IPS-11a (cell line): ENCODE results near the gene BEX1.
A peak's percentile ranks its signal among the peaks of the same experiment; 100 is the strongest.
"Not testable (repeated sequence)": the region's sequence is repeated elsewhere in the genome, so short reads cannot be mapped to it uniquely, and the experiment has no call there.

Experiments
- H3K4me3 ChIP-seq: one replicate; pipeline ENCODE4 v1.5.1; 2013; ENCODE audit warnings: low read depth, low read length, control low read depth

BEX1 gene

DNA sequence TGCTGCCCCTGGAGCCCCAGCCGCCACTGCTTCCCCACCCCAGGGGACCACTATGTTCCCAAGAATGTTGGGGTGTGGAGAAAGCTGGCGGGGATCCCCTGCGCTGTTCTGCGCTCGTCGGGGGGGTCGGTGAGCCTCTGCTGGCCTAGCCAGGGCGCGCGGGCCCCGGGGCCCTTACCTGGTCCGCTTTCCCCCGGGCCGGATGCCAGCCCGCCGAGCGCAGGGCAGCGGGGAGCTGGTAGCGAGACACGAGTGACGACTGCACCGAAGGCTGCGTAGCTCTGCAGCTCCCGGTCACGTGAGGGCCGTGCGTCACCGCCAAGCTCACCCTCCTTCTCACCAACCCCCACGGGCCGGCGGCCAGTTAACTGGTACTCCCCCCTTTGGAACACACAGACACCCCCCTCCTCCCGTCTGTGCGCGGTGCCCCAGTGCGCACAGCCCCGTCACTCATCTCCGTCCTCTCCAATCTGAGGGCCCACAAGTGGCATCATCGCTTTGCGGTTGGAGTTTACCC, at the start of gene BEX1:
TSS of gene BEX1 (minus strand) at position 254 of the 517 bp plus-strand sequence. CDS start 897 bp downstream, outside the sequence.
- peak within 1 kb of the TSS; percentile 58 for H3K4me3 ChIP-seq

GRCh38 chrX:103109497-103109896, 45.5 kb upstream of the BEX1 start:
- H3K4me3 ChIP-seq = not testable (repeated sequence)

DNA sequence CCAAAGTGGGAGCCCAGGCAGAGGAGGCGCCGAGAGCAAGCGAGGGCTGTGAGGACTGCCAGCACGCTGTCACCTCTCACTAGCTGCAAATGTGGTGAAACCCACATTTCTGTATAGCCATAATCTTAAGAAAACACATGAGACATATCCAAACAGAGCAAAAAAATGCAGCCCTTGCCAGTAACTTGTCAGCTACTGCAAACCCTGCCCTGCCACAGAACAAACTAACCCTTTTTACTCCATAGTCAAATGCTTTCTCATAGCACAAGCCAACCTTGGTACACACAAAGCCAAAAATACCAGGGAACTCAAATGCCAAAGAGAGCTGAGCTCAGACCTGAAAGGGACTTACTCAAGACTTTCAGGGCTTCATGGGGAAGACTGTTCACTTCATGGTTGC, 43.9 kb upstream of the BEX1 start:
- H3K4me3 ChIP-seq = no peak overlapping the region

DNA sequence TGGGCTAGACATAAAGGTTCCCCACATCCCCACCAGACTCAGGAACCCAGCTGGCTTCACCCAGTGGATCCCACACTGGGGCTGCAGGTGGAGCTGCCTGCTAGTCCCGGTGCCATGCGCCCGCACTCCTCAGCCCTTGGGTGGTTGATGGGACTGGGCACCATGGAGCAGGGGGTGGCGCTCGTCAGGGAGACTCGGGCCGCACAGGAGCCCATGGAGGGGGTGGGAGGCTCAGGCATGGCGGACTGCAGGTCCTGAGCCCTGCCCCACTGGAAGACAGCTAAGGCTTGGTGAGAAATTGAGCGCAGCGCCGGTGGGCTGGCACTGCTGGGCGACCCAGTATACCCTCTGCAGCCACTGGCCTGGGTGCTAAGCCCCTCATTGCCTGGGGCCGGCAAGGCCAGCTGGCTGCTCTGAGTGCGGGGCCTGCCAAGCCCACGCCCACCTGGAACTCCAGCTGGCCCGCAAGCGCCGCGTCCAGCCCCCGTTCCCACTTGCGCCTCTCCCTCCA, 43.3 kb upstream of the BEX1 start:
- H3K4me3 ChIP-seq = not testable (repeated sequence)

GRCh38 chrX:103104370-103104769, 40.4 kb upstream of the BEX1 start:
- not testable (repeated sequence) for H3K4me3 ChIP-seq

DNA sequence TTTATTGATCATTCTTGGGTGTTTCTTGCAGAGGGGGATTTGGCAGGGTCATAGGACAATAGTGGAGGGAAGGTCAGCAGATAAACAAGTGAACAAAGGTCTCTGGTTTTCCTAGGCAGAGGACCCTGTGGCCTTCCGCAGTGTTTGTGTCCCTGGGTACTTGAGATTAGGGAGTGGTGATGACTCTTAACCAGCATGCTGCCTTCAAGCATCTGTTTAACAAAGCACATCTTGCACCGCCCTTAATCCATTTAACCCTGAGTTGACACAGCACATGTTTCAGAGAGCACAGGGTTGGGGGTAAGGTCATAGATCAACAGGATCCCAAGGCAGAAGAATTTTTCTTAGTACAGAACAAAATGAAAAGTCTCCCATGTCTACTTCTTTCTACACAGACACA, 39.9 kb upstream of the BEX1 start:
- H3K4me3 ChIP-seq = not testable (repeated sequence)

DNA sequence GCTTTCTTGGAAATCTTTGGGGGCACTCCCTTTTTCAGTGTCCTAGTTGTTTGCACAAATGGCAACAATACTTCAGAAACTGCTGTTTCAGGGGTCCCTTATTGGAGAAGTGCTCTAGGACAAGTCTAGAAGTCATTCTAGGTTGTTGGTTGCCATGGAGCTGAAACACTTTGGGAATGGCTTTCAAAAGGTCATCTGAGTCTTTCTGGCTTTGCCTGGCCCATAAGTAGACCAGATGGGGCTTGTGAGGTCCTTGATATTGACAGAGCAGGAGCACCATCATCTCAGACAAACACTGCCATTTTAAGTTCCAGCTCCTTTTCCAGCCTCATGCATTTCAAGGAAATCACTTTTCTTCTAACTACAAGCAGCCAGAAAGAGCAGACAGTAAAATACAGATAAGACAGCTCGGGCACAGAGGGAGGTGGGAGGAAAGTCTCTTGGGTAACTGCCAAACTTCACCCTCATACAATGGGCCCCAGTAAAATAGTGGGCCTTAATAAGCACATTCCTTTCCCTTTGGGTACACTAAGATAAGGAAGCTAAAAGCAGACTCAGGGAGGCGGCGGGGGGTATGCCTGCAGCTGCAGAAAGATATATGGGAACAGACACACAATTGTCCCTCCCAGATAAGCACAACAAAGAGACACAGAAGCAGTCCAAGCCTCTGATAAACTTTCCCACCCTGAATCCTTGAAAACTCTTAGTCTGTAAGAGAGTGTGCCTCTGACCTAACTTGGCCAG, 37.5 kb upstream of the BEX1 start:
- no peak overlapping the region for H3K4me3 ChIP-seq

DNA sequence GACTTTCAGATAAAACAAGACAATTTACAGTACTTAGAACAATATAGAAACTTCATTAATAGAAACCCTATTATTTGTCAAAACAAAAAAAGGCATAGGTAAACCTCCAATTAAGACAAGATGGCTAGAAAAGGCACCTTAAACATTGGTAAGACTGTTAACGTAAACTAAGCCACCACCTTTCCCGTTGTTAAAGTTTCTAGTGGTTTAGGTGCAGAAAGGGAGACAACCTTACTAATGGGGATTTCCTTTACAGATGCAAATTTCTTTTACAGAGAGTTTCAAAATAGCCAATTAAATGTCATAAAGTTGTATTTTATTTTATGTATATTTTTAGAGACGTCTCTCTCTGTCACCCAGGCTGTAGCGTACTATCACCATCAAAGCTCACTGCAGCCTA, 36.5 kb upstream of the BEX1 start:
- no peak overlapping the region for H3K4me3 ChIP-seq

- no peak overlapping the region for H3K4me3 ChIP-seq
These were observed 35.7 kb upstream of the BEX1 start for GRCh38 chrX:103099691-103100090.

DNA sequence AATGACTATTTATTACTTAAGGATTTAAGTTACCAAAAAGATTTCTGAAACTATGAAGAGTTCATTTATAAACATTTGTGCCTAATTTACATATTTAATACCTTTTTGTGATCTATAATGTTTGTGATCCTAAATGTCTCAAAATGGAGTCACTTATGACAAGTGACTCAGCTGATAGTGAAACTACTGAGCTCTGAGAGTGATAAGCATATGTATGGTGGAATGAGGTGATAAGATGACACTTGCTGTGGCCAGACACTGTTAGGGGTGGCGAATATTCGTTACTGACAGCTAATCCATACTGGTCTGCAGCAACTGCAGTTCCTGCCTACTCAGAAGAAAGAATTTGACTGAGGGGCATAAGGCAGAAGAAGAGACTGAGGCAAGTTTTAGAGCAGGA, 34.5 kb upstream of the BEX1 start:
- no peak overlapping the region for H3K4me3 ChIP-seq

DNA sequence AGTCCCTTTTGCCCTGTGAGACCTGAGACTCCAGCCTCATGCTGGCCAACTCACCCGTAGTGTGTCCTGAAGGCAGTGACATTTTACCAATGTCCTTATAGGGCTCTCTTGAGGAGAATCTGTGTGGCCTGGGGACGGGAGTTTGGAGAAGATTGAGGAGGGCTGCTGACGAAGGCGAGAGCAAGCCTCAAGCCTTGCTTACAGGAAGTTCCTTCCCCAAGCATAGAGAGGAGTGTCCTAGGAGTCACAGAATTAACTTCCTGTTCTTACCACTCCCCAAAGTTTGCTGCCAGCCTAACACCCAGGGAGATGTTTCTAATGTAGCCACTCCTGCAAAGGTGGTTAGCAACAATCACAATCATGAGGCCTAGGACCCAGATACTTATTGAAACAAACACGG, 29.0 kb upstream of the BEX1 start, which contains the start of gene NXF3:
TSS of gene NXF3 (minus strand) at position 202 of the 400 bp plus-strand sequence. CDS start at position 82, 120 bp downstream.
- H3K4me3 ChIP-seq = no peak within 1 kb of the TSS

DNA sequence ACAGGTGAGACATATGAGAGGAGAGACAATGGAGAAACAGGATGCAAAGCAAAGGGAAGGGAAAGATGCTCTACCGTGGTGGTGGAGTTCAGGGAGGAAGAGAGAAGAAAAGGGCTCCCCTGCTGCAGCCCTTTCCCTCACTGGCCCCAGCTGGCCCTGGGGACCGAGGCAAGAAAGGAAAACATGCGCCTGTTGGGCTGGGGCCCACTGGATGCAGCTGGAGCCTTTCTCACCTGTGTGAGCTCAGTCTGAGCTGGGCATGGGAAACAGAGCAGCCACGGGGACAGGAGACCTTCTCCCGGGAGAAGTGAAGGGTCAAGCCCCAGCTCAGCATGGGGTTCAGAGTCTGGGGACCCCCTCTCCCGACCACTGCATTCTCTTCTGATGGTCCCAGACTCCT, 17.1 kb upstream of the BEX1 start:
- no peak overlapping the region for H3K4me3 ChIP-seq

DNA sequence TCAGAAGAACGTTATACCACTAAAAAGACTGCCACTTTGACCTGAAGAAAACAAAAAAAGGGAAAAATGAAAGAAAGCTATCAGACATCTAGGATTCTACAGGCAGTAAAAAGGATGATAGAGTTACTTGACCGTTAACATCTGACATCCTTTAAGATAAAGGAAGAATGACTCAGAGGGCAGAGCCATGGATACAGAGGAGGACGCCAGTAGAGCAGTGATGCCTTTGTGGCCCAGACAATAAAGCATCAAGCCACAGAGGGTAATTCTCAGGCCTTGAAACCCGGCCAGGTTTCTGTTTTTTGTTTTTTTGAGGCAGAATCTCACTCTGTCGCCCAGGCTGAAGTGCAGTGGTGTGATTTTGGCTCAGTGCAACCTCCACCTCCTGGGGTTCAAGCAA, 9.5 kb upstream of the BEX1 start:
- H3K4me3 ChIP-seq = no peak overlapping the region

DNA sequence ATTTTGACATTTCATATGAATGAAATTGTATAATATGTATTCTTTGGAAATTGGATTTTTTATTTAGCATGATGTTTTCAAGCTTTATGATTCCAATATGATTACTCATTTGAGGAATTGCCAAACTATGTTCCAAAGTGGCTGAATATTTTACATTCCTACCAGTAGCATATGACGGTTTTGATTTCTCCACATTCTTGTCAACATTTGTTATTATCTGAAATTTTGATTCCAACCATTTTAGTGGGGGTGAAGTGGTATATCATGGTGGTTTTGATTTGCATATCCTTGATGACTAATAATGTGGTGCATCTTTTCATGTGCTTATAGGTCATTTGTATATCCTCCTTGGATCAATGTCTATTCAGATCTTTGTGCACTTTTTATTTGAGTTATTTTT, 2.6 kb upstream of the BEX1 start:
- H3K4me3 ChIP-seq = no peak overlapping the region

DNA sequence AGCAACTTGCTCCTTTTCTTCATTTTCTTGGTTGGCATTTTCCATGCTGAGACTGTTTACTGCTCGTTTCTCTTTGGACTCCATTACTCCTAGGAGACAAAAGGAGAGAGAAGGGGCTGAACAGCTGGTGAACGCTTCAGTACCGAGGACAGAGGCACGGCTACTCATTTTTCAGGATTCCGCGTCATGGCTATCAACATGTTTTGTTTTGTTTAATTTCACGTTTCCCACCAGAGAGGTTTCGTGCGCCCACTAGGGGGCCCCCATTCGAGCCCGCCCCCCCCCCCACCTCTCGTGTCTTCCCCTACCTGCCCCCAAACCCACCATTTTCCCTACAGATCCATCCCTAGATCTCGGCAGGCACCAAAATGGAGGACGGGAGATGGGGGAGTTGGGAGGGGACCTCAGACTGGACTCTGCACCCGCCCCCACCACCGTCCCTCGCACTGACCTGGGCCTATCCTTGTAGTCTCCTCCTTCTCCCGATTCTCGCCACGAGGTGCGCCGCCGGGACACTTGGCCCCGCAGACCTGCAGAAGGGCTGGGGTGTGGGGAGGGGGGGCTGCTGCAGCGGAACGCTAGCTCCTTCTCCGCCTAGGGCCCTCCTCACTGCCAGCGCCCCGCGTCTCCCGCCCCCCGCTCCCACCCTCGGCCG, 653 bp downstream of the BEX1 start:
- peak overlapping the region; percentile 58 for H3K4me3 ChIP-seq

GRCh38 chrX:103061486-103061885, 2.5 kb downstream of the BEX1 start:
- H3K4me3 ChIP-seq = no peak overlapping the region

- no peak overlapping the region for H3K4me3 ChIP-seq
These were observed 7.1 kb downstream of the BEX1 start for GRCh38 chrX:103056902-103057301.

DNA sequence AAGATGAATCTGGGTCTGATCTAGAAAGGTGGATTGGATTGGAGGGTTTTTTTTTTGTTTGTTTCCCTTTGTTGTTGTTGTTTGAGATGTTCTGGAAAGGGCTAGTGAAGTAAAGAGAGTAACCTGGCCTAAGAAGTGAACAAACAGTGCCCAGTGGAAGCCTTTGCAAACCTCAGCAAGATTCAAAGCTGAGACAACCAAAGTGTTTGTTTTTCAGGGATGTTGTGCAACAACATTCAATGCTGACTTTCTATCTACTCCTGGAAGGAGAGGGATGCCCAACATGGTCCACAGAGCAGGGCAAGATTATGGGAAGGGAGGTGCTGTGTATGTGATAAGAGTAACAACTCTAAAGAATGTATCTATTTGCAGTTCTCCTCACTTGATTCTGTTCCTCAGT, 11.3 kb downstream of the BEX1 start:
- H3K4me3 ChIP-seq = no peak overlapping the region

DNA sequence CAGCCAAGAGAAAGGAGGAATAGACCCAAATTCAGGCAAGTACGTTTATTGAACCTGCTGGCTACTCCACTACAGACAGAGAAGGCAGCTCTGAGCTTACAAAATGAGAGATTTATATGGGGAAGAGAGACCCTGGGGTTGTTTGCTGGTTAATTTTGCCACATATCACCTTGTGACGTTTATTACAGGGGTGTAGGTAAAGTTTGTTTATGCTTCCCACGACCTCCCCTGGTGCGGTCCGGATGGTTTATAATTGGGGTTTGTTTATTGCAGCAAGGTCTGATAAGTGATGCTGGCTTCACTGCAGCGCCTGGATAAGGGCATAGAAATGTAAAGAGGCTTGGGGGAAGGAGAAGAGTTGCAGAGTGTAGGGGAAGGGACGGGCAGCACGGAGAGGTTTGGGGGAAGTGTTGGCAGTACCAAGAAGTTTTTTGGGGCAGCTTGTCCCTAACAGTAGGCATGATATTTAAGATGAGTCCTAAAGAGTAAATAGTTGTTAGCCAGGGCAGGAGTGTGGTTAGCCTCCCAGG, 12.6 kb downstream of the BEX1 start:
- H3K4me3 ChIP-seq = no peak overlapping the region

GRCh38 chrX:103033371-103033770, 30.6 kb downstream of the BEX1 start:
- not testable (repeated sequence) for H3K4me3 ChIP-seq

DNA sequence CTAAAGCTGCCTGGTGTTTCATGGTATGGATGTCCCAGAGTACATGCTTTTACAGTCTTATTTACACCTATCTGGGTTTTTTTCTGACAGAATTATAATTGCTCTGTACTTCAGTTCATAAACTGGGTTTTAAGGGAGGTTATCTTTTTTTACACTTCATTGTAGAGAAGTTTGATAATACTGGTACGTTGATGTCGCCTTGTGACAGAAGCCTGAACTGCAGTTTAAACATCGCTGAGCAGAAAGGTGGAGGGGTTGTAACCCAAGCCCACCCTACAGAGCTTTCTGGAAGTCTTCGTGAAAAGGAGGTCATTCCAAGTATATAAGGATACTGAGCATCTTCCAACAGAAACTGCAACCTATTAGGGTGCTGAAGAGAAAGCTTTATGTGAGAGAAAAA, 46.4 kb downstream of the BEX1 start:
- no peak overlapping the region for H3K4me3 ChIP-seq

DNA sequence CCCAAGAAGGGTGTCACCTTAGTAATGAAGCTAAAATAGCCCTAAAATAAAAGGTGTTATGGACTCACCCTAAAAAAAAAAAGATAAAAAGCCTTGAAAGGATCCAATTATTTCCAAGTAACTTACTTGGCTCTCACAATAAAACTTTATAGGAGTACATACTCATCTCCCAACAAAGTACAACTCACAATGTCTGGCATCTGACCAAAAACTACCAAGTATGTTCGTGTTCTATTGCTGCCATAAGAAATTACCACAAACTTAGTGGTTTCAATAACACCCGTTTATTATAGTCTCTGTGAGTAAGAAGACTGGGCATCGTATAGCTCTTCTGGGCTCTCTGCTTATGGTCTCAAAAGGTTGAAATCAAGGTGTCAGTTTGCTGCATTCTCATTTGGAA, 51.0 kb downstream of the BEX1 start:
- no peak overlapping the region for H3K4me3 ChIP-seq
